Prostate gland (tissue), 2 donors: ENCODE measurements around the gene TMCO4. TPM values are rescaled to one million over a fixed set of nuclear protein-coding genes. Genes with fewer than 3 reads are reported as not detected.

Experiments used
- DNase-seq: peaks from one replicate; pipeline ENCODE4 v3.0.0-alpha.2; 2019; ENCODE audit warnings: low spot score
- H3K27ac ChIP-seq, 2 donors: fragments of 200-600 bp; sonication (generic); 2 replicates each; pipeline ENCODE4 v1.5.1; 2017 to 2019
- H3K27me3 ChIP-seq: fragments of 200-600 bp; sonication (generic); replicated peaks from 2 replicates; pipeline ENCODE4 v1.5.1; 2019; ENCODE audit not compliant: insufficient read depth
- H3K36me3 ChIP-seq, 2 donors: fragments of 200-600 bp; sonication (generic); 1 replicate in 1 of 2; 2 replicates in 1 of 2; pipeline versions ENCODE4 v1.5.1 to v1.8.1; 2017 to 2019
- H3K4me1 ChIP-seq: fragments of 200-600 bp; sonication (generic); replicated peaks from 2 replicates; pipeline ENCODE4 v1.5.1; 2019
- H3K4me3 ChIP-seq, 2 donors: fragments of 200-600 bp; sonication (generic); 2 replicates each; pipeline ENCODE4 v1.5.1; 2017 to 2019
- H3K9me3 ChIP-seq: fragments of 200-600 bp; sonication (generic); 2 replicates; pipeline ENCODE4 v1.5.1; 2017
- CTCF ChIP-seq, 4 experiments: fragments of 200-600 bp in 2 of 4; fragments of 450-650 bp in 2 of 4; sonication (generic) in 2 of 4; IDR thresholded peaks; 1 replicate in 3 of 4; 2 replicates in 1 of 4; pipeline ENCODE4 v1.5.1; 2016 to 2019; ENCODE audit warnings: antibody characterized with exemption in 4 of 4, mild to moderate bottlenecking in 2 of 4, moderate library complexity in 2 of 4
- POLR2A ChIP-seq: fragments of 450-650 bp; IDR thresholded peaks from one replicate; pipeline ENCODE4 v1.6.1; 2016; ENCODE audit warnings: antibody characterized with exemption, mild to moderate bottlenecking
- POLR2AphosphoS5 ChIP-seq: sonication (generic); formaldehyde crosslinking; IDR thresholded peaks from one replicate; pipeline ENCODE4 v1.6.1; 2017; ENCODE audit warnings: antibody characterized with exemption
- WGBS: methylation state at CpG from one replicate; pipeline ENCODE4 v1.1.5; 2018; 5-methylcytosine and 5-hydroxymethylcytosine counted together
- intact Hi-C: fragments of 100-400 bp; cut with DNase I; formaldehyde crosslinking; loops from one replicate; pipeline ENCODE4 v1.14.2; 2022
- total RNA-seq, 2 donors: library from RNA; depleted of rRNA; stranded (reverse); fragments of >200 nt; gene quantifications; one replicate each; pipeline ENCODE4 v1.1.0, GENCODE V29; 2016

Gene TMCO4
- total RNA-seq, 2 donors from 2014 or later = 60.5 to 89.9 TPM

- Histone ChIP-seq H3K4me1 (no peaks in the 10 kb centered on the region), H3K36me3 (no peaks in the 10 kb centered on the region), H3K27ac (no peak overlapping the region), H3K27me3 (no peaks in the 10 kb centered on the region), H3K9me3 (no peaks in the 10 kb centered on the region), H3K4me3 (no peak overlapping the region)
- WGBS = 80% methylated on average over 5 of the region's 5 CpGs
- DNase-seq = no peak
- TF ChIP-seq POLR2A = no peak
- no peak for TF ChIP-seq POLR2AphosphoS5
- TF ChIP-seq CTCF (IDR thresholded peaks at IDR 0.05) = no peak
- intact Hi-C loops = no loop called here
Observed at GRCh38 chr1:19689085-19689757, 110.5 kb downstream of the TMCO4 start.

GRCh38 chr1:19688041-19688842, 111.5 kb downstream of the TMCO4 start:
- H3K36me3 ChIP-seq = no peaks in the 10 kb centered on the region
- H3K9me3 ChIP-seq = no peaks in the 10 kb centered on the region
- no peak for DNase-seq
- H3K27ac ChIP-seq = no peak overlapping the region
- H3K4me1 ChIP-seq = no peaks in the 10 kb centered on the region
- H3K4me3 ChIP-seq = no peak overlapping the region
- intact Hi-C loops = no loop called here
- no peak for TF ChIP-seq POLR2A
- TF ChIP-seq CTCF (IDR thresholded peaks at IDR 0.05) = no peak
- TF ChIP-seq POLR2AphosphoS5 = no peak
- H3K27me3 ChIP-seq = no peaks in the 10 kb centered on the region
- 84% methylated on average over 19 of the region's 19 CpGs for WGBS

GRCh38 chr1:19687414-19687813, 112.3 kb downstream of the TMCO4 start:
- H3K36me3 ChIP-seq = no peaks in the 10 kb centered on the region
- no peak overlapping the region for H3K27ac ChIP-seq
- no peak for DNase-seq
- WGBS = 94% methylated on average over 1 of the region's 1 CpG
- intact Hi-C loops = no loop called here
- TF ChIP-seq POLR2AphosphoS5 (no peak), POLR2A (no peak), CTCF (IDR thresholded peaks at IDR 0.05) (no peak)
- no peak overlapping the region for H3K4me3 ChIP-seq
- no peaks in the 10 kb centered on the region for H3K9me3 ChIP-seq
- no peaks in the 10 kb centered on the region for H3K27me3 ChIP-seq
- no peaks in the 10 kb centered on the region for H3K4me1 ChIP-seq

- Histone ChIP-seq H3K9me3 (no peaks in the 10 kb centered on the region), H3K4me1 (no peaks in the 10 kb centered on the region), H3K4me3 (no peak overlapping the region), H3K36me3 (no peaks in the 10 kb centered on the region), H3K27ac (no peak overlapping the region), H3K27me3 (no peaks in the 10 kb centered on the region)
- WGBS = 80% methylated on average over 9 of the region's 9 CpGs
- TF ChIP-seq CTCF (IDR thresholded peaks at IDR 0.05) = no peak
- intact Hi-C loops = no loop called here
- no peak for DNase-seq
Observed at GRCh38 chr1:19685994-19686393, 113.7 kb downstream of the TMCO4 start.

GRCh38 chr1:19684677-19685076, 115.0 kb downstream of the TMCO4 start:
- H3K4me1 ChIP-seq = no peaks in the 10 kb centered on the region
- H3K9me3 ChIP-seq = no peaks in the 10 kb centered on the region
- H3K27me3 ChIP-seq = no peaks in the 10 kb centered on the region
- DNase-seq = no peak
- H3K27ac ChIP-seq = no peak overlapping the region
- H3K4me3 ChIP-seq = no peak overlapping the region
- no peak for TF ChIP-seq POLR2AphosphoS5
- TF ChIP-seq CTCF (IDR thresholded peaks at IDR 0.05) = no peak
- no peak for TF ChIP-seq POLR2A
- WGBS = 93% methylated on average over 2 of the region's 2 CpGs
- no peaks in the 10 kb centered on the region for H3K36me3 ChIP-seq
- intact Hi-C loops = no loop called here
